Ovary (tissue), 3 donors: Measurements from ENCODE around the gene KRT6A.

Experiments
- CTCF ChIP-seq, 3 donors: fragments of 450-650 bp in 2 of 3; fragments of 200-600 bp in 1 of 3; IDR thresholded peaks; one replicate each; pipeline versions ENCODE4 v1.5.1 to v1.8.0; 2016 to 2022; ENCODE audit warnings: antibody characterized with exemption in 3 of 3, mild to moderate bottlenecking in 1 of 3
- POLR2A ChIP-seq: fragments of 450-650 bp; IDR thresholded peaks from one replicate; pipeline ENCODE4 v1.6.1; 2017; ENCODE audit warnings: antibody characterized with exemption, mild to moderate bottlenecking, moderate library complexity
- donor health status: DM: no; HTN: no; CAD: no.

- TF ChIP-seq CTCF (IDR thresholded peaks at IDR 0.05) (no peak), POLR2A (no peak)
Measured at GRCh38 chr12:52439845-52440244, 53.2 kb downstream of the KRT6A start.
